Mammary epithelial cell (primary cell): ENCODE measurements around the gene PITPNM1.

Source experiments
- CTCF ChIP-seq, 2 donors: IDR thresholded peaks in 1 of 2; conservative IDR thresholded peaks in 1 of 2; 2 replicates each; pipeline ENCODE4 v1.5.1; 2011 to 2012; ENCODE audit warnings: inconsistent platforms in 2 of 2, low read length in 2 of 2, mild to moderate bottlenecking in 2 of 2, control low read depth in 1 of 2, low read depth in 1 of 2; ENCODE audit not compliant: insufficient read depth in 1 of 2; ENCODE audit errors: extremely low read depth in 1 of 2
- EZH2 ChIP-seq: IDR thresholded peaks from 2 replicates; pipeline ENCODE4 v1.6.1; 2012; ENCODE audit warnings: low read length, inconsistent platforms, borderline replicate concordance

DNA sequence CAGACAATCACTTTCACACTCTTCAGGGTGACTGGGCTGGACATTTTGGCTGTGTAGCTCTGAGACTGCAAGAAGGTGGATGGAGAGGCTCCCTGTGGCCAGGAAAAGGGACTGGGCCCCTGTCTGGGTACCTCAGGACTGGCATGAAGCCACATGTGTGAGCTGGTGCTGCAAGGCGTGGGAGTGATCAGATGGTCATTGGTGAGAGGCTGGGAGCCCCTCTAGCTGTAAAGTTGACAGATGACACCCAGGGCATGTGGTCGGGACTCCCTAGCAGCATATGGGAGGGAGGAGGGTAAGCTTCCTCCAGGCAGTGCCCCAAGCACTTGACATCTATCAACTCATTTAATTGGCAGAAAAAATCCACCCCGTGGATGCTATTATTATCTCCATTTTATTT, 37.0 kb upstream of the PITPNM1 start:
- TF ChIP-seq CTCF (conservative IDR thresholded peaks at IDR 0.05 in 1 of 2, IDR thresholded peaks at IDR 0.05 in 1 of 2; ENCODE audit: extremely low read depth in 1 of 2, insufficient read depth in 1 of 2, low read depth in 1 of 2, low read length in 2 of 2) (no peak), EZH2 (no peak)
